SK-N-SH (cell line): ENCODE data around the gene PRKCH. TPM values are rescaled to one million over a fixed set of nuclear protein-coding genes. Genes with fewer than 3 reads are reported as not detected.

Experiments used
- CTCF ChIA-PET: fragments of 300-600, 350-600 bp; formaldehyde crosslinking; extraction: SDS; loops from one replicate; lab custom pipeline; 2021; lab: Yijun Ruan, JAX
- POLR2A ChIA-PET: fragments of 350-600 bp; sonication (Branson Sonifier 250); formaldehyde crosslinking; extraction: SDS; loops from one replicate; lab custom pipeline; 2020; ENCODE audit warnings: antibody characterized with exemption, inconsistent platforms; lab: Yijun Ruan, JAX
- DNase-seq: peaks from one replicate; pipeline ENCODE4 v3.0.0; 2012
- H2AFZ ChIP-seq: fragments of 200-600 bp; sonication (generic); 2 replicates; pipeline ENCODE4 v1.8.1; 2016; ENCODE audit warnings: antibody characterized with exemption, mild to moderate bottlenecking, low read depth
- H3F3A ChIP-seq: fragments of 200-600 bp; sonication (generic); replicated peaks from 2 replicates; pipeline ENCODE3; 2016; ENCODE audit warnings: antibody characterized with exemption, mild to moderate bottlenecking; ENCODE audit not compliant: insufficient read depth
- H3K27ac ChIP-seq, 2 experiments: fragments of 200-500 bp in 1 of 2; fragments of 200-600 bp in 1 of 2; sonication (Bioruptor generic) in 1 of 2; sonication (generic), shearing (Covaris generic) in 1 of 2; 2 replicates each; pipeline versions ENCODE4 v1.5.1 to v1.6.1; 2014 to 2016; ENCODE audit warnings: low read depth in 2 of 2, inconsistent platforms in 1 of 2, low read length in 1 of 2, mild to moderate bottlenecking in 1 of 2, mixed read lengths in 1 of 2
- H3K27me3 ChIP-seq: fragments of 200-600 bp; sonication (generic), shearing (Covaris generic); 2 replicates; pipeline ENCODE4 v1.6.1; 2016; ENCODE audit warnings: mixed run types; ENCODE audit not compliant: insufficient read depth
- H3K36me3 ChIP-seq, 2 experiments: fragments of 200-500 bp in 1 of 2; fragments of 200-600 bp in 1 of 2; sonication (Bioruptor generic) in 1 of 2; sonication (generic) in 1 of 2; replicated peaks in 1 of 2; 2 replicates each; pipeline versions ENCODE3 to v1.5.1; 2014 to 2016; ENCODE audit warnings: low read length in 1 of 2, mild to moderate bottlenecking in 1 of 2; ENCODE audit not compliant: insufficient read depth in 2 of 2, control insufficient read depth in 1 of 2
- H3K4me1 ChIP-seq, 2 experiments: fragments of 200-500 bp in 1 of 2; fragments of 200-600 bp in 1 of 2; sonication (Bioruptor generic) in 1 of 2; sonication (generic), shearing (Covaris generic) in 1 of 2; 2 replicates each; pipeline versions ENCODE4 v1.5.1 to v1.6.1; 2014 to 2016; ENCODE audit warnings: low read depth in 1 of 2, low read length in 1 of 2, mixed run types in 1 of 2; ENCODE audit not compliant: insufficient read depth in 2 of 2, control insufficient read depth in 1 of 2
- H3K4me2 ChIP-seq: fragments of 200-600 bp; sonication (generic), shearing (Covaris generic); 2 replicates; pipeline ENCODE4 v1.6.1; 2017; ENCODE audit warnings: mixed run types
- H3K4me3 ChIP-seq, 2 experiments: fragments of 200-500 bp in 1 of 2; fragments of 200-600 bp in 1 of 2; sonication (Bioruptor generic) in 1 of 2; sonication (generic), shearing (Covaris generic) in 1 of 2; 2 replicates each; pipeline versions ENCODE4 v1.5.1 to v1.8.1; 2014 to 2016; ENCODE audit warnings: low read depth in 2 of 2, inconsistent platforms in 1 of 2, low read length in 1 of 2, mild to moderate bottlenecking in 1 of 2, mixed read lengths in 1 of 2, moderate library complexity in 1 of 2
- H3K79me2 ChIP-seq: fragments of 200-600 bp; sonication (generic); 2 replicates; pipeline ENCODE4 v1.8.1; 2017; ENCODE audit warnings: mild to moderate bottlenecking; ENCODE audit not compliant: insufficient read depth
- H3K9ac ChIP-seq: fragments of 200-600 bp; sonication (generic); 2 replicates; pipeline ENCODE4 v1.6.1; 2017; ENCODE audit warnings: mixed run types
- H3K9me2 ChIP-seq: fragments of 200-600 bp; sonication (generic); 2 replicates; pipeline ENCODE4 v1.6.1; 2017; ENCODE audit warnings: mixed run types
- H3K9me3 ChIP-seq: fragments of 200-600 bp; sonication (generic); 2 replicates; pipeline ENCODE4 v1.6.1; 2017; ENCODE audit warnings: mixed run types, mild to moderate bottlenecking, moderate library complexity
- H4K20me1 ChIP-seq: fragments of 200-600 bp; sonication (generic); 2 replicates; pipeline ENCODE4 v1.6.1; 2017; ENCODE audit warnings: mild to moderate bottlenecking, mixed run types; ENCODE audit not compliant: insufficient read depth
- ELF1 ChIP-seq: IDR thresholded peaks from 2 replicates; pipeline ENCODE4 v1.4.0; 2012
- EP300 ChIP-seq, 2 experiments: IDR thresholded peaks; 2 replicates each; pipeline versions ENCODE4 v1.4.0 to v1.6.1; 2012; ENCODE audit warnings: borderline replicate concordance in 1 of 2, low read depth in 1 of 2, low read length in 1 of 2
- FOSL2 ChIP-seq: IDR thresholded peaks from 2 replicates; pipeline ENCODE4 v1.4.0; 2012; ENCODE audit warnings: low read depth, mild to moderate bottlenecking, moderate library complexity, borderline replicate concordance
- GABPA ChIP-seq: IDR thresholded peaks from 2 replicates; pipeline ENCODE4 v1.4.0; 2012; ENCODE audit warnings: low read depth, mild to moderate bottlenecking
- JUND ChIP-seq: IDR thresholded peaks from 2 replicates; pipeline ENCODE4 v1.4.0; 2012
- MXI1 ChIP-seq: IDR thresholded peaks from 2 replicates; pipeline ENCODE4 v1.6.1; 2012; ENCODE audit warnings: mild to moderate bottlenecking, low read depth, low read length, improper control_type of control experiment
- NFIC ChIP-seq: IDR thresholded peaks from 2 replicates; pipeline ENCODE4 v1.4.0; 2012; ENCODE audit warnings: borderline replicate concordance
- NRF1 ChIP-seq: IDR thresholded peaks from 2 replicates; pipeline ENCODE4 v1.6.1; 2012; ENCODE audit warnings: low read depth, mild to moderate bottlenecking, low read length
- PBX3 ChIP-seq: IDR thresholded peaks from 2 replicates; pipeline ENCODE4; 2012
- REST ChIP-seq: IDR thresholded peaks from 2 replicates; pipeline ENCODE4 v1.6.1; 2012; ENCODE audit warnings: mild to moderate bottlenecking, low read depth, low read length, moderate library complexity
- RXRA ChIP-seq: IDR thresholded peaks from 2 replicates; pipeline ENCODE4 v1.4.0; 2012; ENCODE audit warnings: low read depth, mild to moderate bottlenecking, borderline replicate concordance
- SIN3A ChIP-seq: IDR thresholded peaks from 2 replicates; pipeline ENCODE4 v1.6.1; 2012; ENCODE audit warnings: low read depth, mild to moderate bottlenecking, low read length, moderate library complexity, borderline replicate concordance
- TCF12 ChIP-seq: IDR thresholded peaks from 2 replicates; pipeline ENCODE4 v1.4.0; 2012
- YY1 ChIP-seq: IDR thresholded peaks from 2 replicates; pipeline ENCODE4 v1.4.0; 2012; ENCODE audit warnings: low read depth, mild to moderate bottlenecking
- WGBS: methylation state at CpG from one replicate; pipeline ENCODE4 v1.1.6; 2017; ENCODE audit warnings: low lambda C conversion rate; 5-methylcytosine and 5-hydroxymethylcytosine counted together
- polyA plus RNA-seq, 3 experiments: library from polyadenylated mRNA; depleted of rRNA; stranded (reverse); fragments of >200 nt; gene quantifications; 2 replicates each; pipeline ENCODE4 v1.2.3, GENCODE V29; 2012
- TF ChIP-seq, protein P1 (sequence below): IDR thresholded peaks from 2 replicates; pipeline ENCODE4 v1.4.0; 2012; ENCODE audit warnings: low read depth, borderline replicate concordance

Gene PRKCH
- polyA plus RNA-seq, 1 of the 3 experiments (the other 2 are of a cell fraction): 4.2 TPM

- H3K36me3 ChIP-seq: no peaks in the 10 kb centered on the region
- no peaks in the 10 kb centered on the region for H3K9me3 ChIP-seq
- peak overlapping the region; percentile 70; the same call in 1 of the 2 replicates for H2AFZ ChIP-seq
- WGBS: 32% methylated on average over 6 of the region's 6 CpGs
- H3K79me2 ChIP-seq: no peaks in the 10 kb centered on the region; the same call in 1 of the 2 replicates
- no peak overlapping the region for H3K4me3 ChIP-seq
- H3K27ac ChIP-seq: peak overlapping the region in 1 of 2 experiments; percentile 63; a peak in 2 of 4 replicates
- no peaks in the 10 kb centered on the region for H4K20me1 ChIP-seq
- CTCF ChIA-PET: no interaction called here
- no peak overlapping the region for H3K9ac ChIP-seq
- POLR2A ChIA-PET: no interaction called here
- no peak for DNase-seq
- peaks cover 0 to 6% of the 10 kb centered on the region in 2 experiments; a peak in 1 of 4 replicates for H3K4me1 ChIP-seq
- H3K27me3 ChIP-seq: no peaks in the 10 kb centered on the region
- TF ChIP-seq FOSL2 (peak; percentile 50), NFIC (peak; percentile 57), JUND (peak; percentile 41; the same call in 1 of the 2 replicates), YY1 (no peak), PBX3 (peak; percentile 80), EP300 (IDR thresholded peaks at IDR 0.05; ENCODE audit: borderline replicate concordance in 1 of 2, low read depth in 1 of 2, low read length in 1 of 2) (0 out of 4 replicates have a peak, but pooled peaks of 1 of the 2 experiments have one; percentile 41), ELF1 (peak; percentile 61; the same call in 1 of the 2 replicates), MXI1 (no peak), SIN3A (peak; percentile 71; the same call in 1 of the 2 replicates), TCF12 (peak; percentile 61), RXRA (0 out of 2 replicates have a peak, but pooled peaks have one; percentile 12), GABPA (peak; percentile 37), NRF1 (no peak), REST (peak; percentile 61; the same call in 1 of the 2 replicates)
- TF ChIP-seq, protein P1, sequence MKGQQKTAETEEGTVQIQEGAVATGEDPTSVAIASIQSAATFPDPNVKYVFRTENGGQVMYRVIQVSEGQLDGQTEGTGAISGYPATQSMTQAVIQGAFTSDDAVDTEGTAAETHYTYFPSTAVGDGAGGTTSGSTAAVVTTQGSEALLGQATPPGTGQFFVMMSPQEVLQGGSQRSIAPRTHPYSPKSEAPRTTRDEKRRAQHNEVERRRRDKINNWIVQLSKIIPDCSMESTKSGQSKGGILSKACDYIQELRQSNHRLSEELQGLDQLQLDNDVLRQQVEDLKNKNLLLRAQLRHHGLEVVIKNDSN: no peak
- peaks cover 5% of the 10 kb centered on the region for H3F3A ChIP-seq
- no peaks in the 10 kb centered on the region for H3K9me2 ChIP-seq
- peak overlapping the region; percentile 40; the same call in 1 of the 2 replicates for H3K4me2 ChIP-seq
These were observed 34.5 kb downstream of the PRKCH start for GRCh38 chr14:61355892-61356325.
